NOMO-1 treated with DMSO at 0.1 percent for 48 hours (cell line): ENCODE measurements around the gene SLC22A14.
"Not testable (repeated sequence)": the region's sequence is repeated elsewhere in the genome, so short reads cannot be mapped to it uniquely, and the experiment has no call there.

Source experiments
- DNase-seq: peaks from one replicate; lab custom pipeline; 2025; ENCODE audit not compliant: unreplicated experiment; lab: John Stamatoyannopoulos, UW

Gene SLC22A14

GRCh38 chr3:38313263-38313662 is 31.2 kb downstream of the SLC22A14 start:
- no peak for DNase-seq

GRCh38 chr3:38313695-38314094 is 31.6 kb downstream of the SLC22A14 start:
- DNase-seq, result peak; percentile 25

GRCh38 chr3:38314112-38314763 is 32.1 kb downstream of the SLC22A14 start:
- no peak for DNase-seq

GRCh38 chr3:38314764-38315487 is 32.8 kb downstream of the SLC22A14 start:
- DNase-seq, result no peak

- DNase-seq, result no peak
Observed at GRCh38 chr3:38315488-38316230, 33.6 kb downstream of the SLC22A14 start.

GRCh38 chr3:38316356-38317191 is 34.5 kb downstream of the SLC22A14 start:
- DNase-seq, result no peak

GRCh38 chr3:38317192-38317759 is 35.2 kb downstream of the SLC22A14 start:
- peak; percentile 15 for DNase-seq

GRCh38 chr3:38318766-38319671 is 36.9 kb downstream of the SLC22A14 start:
- no peak for DNase-seq

GRCh38 chr3:38320638-38321037 is 38.5 kb downstream of the SLC22A14 start:
- DNase-seq, result not testable (repeated sequence)

GRCh38 chr3:38323060-38323459 is 41.0 kb downstream of the SLC22A14 start:
- no peak for DNase-seq

GRCh38 chr3:38325256-38325655 is 43.2 kb downstream of the SLC22A14 start:
- DNase-seq, result no peak

GRCh38 chr3:38327335-38328009 is 45.4 kb downstream of the SLC22A14 start:
- no peak for DNase-seq

GRCh38 chr3:38331257-38332022 is 49.3 kb downstream of the SLC22A14 start:
- peak; percentile 11 for DNase-seq

- DNase-seq, result peak; percentile 63
Observed at GRCh38 chr3:38332201-38332600, 50.1 kb downstream of the SLC22A14 start.

- no peak for DNase-seq
Observed at GRCh38 chr3:38334142-38335055, 52.3 kb downstream of the SLC22A14 start.

GRCh38 chr3:38335263-38335662 is 53.2 kb downstream of the SLC22A14 start:
- no peak for DNase-seq

GRCh38 chr3:38337703-38338102 is 55.6 kb downstream of the SLC22A14 start:
- DNase-seq, result no peak
